ENCODE data around the gene CHST14.

Gene CHST14

DNA sequence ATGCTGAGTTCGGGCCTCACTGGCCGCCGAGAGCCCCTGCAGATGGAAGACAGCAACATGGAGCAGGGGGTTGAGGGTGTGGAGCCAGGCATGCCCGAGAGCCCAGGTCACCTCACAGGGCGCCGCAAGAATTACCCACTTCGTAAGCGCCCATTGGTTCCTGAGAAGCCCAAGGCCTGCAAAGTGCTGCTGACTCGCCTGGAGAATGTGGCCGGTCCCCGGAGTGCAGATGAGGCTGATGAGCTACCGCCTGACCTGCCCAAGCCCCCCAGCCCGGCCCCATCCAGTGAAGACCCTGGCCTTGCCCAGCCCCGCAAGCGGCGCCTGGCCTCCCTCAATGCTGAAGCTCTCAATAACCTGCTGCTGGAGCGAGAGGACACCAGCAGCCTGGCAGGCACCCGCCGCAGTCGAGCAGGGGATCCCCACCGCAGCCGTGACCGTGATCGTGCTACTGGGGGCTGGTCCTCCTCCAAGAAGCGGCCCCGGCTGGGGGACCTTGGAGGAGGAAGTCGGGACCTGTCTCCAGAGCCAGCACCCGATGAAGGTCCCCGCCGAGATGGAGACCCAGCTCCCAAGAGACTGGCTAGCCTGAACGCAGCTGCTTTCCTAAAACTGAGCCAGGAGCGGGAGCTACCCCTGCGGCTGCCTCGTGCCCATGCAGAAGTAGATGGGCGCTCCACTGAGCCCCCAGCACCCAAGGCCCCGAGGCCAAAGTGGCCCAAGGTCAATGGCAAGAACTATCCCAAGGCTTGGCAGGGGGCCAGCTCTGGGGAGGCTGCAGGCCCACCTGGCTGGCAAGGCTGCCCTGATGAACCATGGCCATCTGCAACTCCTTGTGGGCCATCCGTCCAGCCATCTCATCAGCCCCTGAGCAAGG, 12.1 kb upstream of the CHST14 start:
- Mint-ChIP-seq H3K9me3 (no peaks in the 10 kb centered on the region), H3K36me3 (ENCODE audit: low read depth) (peaks cover 5% of the 10 kb centered on the region), H3K27me3 (ENCODE audit: low read depth) (no peaks in the 10 kb centered on the region), H3K4me1 (peaks cover 19% of the 10 kb centered on the region), H3K27ac (no peak overlapping the region), H3K4me3 (no peak overlapping the region)
- TF ChIP-seq, protein P1, sequence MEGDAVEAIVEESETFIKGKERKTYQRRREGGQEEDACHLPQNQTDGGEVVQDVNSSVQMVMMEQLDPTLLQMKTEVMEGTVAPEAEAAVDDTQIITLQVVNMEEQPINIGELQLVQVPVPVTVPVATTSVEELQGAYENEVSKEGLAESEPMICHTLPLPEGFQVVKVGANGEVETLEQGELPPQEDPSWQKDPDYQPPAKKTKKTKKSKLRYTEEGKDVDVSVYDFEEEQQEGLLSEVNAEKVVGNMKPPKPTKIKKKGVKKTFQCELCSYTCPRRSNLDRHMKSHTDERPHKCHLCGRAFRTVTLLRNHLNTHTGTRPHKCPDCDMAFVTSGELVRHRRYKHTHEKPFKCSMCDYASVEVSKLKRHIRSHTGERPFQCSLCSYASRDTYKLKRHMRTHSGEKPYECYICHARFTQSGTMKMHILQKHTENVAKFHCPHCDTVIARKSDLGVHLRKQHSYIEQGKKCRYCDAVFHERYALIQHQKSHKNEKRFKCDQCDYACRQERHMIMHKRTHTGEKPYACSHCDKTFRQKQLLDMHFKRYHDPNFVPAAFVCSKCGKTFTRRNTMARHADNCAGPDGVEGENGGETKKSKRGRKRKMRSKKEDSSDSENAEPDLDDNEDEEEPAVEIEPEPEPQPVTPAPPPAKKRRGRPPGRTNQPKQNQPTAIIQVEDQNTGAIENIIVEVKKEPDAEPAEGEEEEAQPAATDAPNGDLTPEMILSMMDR (IDR thresholded peaks at IDR 0.05; ENCODE audit: unreplicated experiment in 3 of 3): no peak

DNA sequence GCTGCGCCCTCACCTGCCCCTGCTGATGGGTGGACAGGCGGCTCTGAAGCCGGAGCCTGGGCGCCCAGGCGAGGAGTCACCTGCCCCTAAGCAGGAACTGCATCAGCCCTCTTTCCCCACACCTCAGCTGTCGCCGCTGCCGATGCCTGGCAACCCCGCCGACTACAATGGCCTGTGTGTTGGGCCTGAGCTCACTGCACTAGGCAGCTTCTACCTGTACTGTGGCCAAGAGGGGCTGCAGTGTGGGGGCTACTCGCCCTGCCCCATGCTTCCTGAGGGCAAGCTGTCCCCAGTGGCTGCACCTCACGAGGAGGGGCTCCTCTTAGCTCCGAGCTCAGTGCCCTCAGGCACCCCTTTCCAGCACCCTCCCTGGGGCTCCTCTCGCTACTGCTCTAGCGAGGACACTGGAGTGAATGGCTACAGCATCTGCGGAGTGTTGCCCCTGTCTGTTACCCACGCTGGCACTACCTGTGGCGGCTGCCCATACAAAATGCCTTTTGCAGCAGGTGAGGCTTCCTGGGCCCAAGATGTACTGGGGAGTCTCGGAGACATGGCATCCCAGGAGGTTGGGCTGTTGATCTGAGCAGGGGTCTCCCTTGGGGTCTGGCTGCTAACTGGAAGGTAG, 11.3 kb upstream of the CHST14 start:
- Mint-ChIP-seq H3K9me3 (no peaks in the 10 kb centered on the region), H3K36me3 (ENCODE audit: low read depth) (peaks cover 7% of the 10 kb centered on the region), H3K4me1 (peaks cover 19% of the 10 kb centered on the region), H3K27me3 (ENCODE audit: low read depth) (no peaks in the 10 kb centered on the region), H3K27ac (no peak overlapping the region), H3K4me3 (no peak overlapping the region)
- TF ChIP-seq, protein P1 (IDR thresholded peaks at IDR 0.05; ENCODE audit: unreplicated experiment in 3 of 3): no peak

DNA sequence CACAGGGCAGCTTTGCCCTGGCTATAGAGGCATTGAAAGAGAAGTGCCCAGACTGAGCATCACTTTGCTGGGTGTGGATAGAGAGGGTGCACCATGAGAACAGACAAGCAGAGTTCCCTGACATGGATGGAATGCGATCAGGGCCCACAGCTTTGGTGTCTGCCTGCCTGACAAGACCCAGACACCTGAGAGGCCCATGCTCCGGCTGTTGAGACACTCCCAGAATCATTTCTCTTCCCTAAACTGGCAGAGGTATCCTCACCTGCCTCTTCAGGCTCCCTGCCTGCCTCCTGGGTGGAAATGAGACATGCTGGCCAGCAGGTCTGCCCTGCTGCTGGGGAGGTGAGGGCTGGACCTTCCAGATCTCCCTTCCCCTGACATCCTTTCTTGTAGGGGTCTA, 10.4 kb upstream of the CHST14 start:
- no peak overlapping the region for H3K27ac Mint-ChIP-seq
- H3K36me3 Mint-ChIP-seq (ENCODE audit: low read depth): peaks cover 14% of the 10 kb centered on the region
- TF ChIP-seq, protein P1 (IDR thresholded peaks at IDR 0.05; ENCODE audit: unreplicated experiment in 3 of 3): no peak
- H3K4me3 Mint-ChIP-seq: no peak overlapping the region
- peaks cover 12% of the 10 kb centered on the region for H3K4me1 Mint-ChIP-seq
- no peaks in the 10 kb centered on the region for H3K27me3 Mint-ChIP-seq (ENCODE audit: low read depth)
- no peaks in the 10 kb centered on the region for H3K9me3 Mint-ChIP-seq

DNA sequence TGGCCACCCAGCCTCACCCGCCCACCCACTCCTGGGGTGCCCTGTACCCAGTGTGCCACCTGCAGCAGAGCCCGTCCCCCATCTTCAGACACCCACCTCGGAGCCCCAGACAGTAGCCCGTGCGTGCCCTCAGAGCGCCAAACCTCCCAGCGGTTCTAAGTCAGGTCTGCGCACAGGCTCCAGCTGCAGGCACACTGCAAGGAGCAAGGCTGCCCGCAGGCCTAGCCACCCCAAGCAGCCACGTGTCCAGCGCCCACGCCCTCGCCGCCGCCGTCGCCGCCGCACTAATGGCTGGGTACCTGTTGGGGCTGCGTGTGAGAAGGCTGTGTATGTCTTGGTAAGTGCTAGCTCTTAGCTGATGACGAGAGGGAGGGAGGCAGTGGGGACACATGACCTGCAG, 8.8 kb upstream of the CHST14 start:
- Mint-ChIP-seq H3K4me1 (no peaks in the 10 kb centered on the region), H3K27me3 (ENCODE audit: low read depth) (no peaks in the 10 kb centered on the region), H3K9me3 (no peaks in the 10 kb centered on the region), H3K4me3 (no peak overlapping the region), H3K36me3 (ENCODE audit: low read depth) (peaks cover 25% of the 10 kb centered on the region), H3K27ac (no peak overlapping the region)
- TF ChIP-seq, protein P1 (IDR thresholded peaks at IDR 0.05; ENCODE audit: unreplicated experiment in 3 of 3): no peak

DNA sequence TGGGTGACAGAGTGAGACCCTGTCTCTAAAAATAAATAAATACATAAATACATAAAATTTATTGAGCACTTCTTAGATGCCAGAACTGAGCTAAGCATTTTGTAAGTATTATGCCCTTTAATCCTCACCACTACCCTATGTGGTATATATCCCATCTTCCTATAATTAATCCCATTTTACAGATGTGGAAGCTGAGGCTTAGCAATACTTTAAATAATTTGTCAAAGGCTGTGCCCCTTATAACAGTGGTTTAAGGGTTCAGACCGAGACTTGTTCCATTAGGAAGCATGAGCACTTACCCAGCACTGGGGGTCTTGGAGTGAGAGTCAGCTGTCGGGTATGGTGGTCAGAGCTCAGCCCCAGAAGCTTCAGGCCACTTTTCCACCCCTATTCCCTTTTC, 7.5 kb upstream of the CHST14 start:
- Mint-ChIP-seq H3K9me3 (no peaks in the 10 kb centered on the region), H3K36me3 (ENCODE audit: low read depth) (peaks cover 30% of the 10 kb centered on the region), H3K27me3 (ENCODE audit: low read depth) (no peaks in the 10 kb centered on the region), H3K4me1 (no peaks in the 10 kb centered on the region), H3K27ac (no peak overlapping the region), H3K4me3 (no peak overlapping the region)
- TF ChIP-seq, protein P1 (IDR thresholded peaks at IDR 0.05; ENCODE audit: unreplicated experiment in 3 of 3): no peak

Data from nephron (organoid).